ENCODE measurements around the gene ALKAL2. TPM values are rescaled to one million over a fixed set of nuclear protein-coding genes. Genes with fewer than 3 reads are reported as not detected.

The ALKAL2 gene
- total and polyA plus RNA-seq, 2 of the 13 experiments (the other 11 are each of a cell fraction or from before 2014, with no cell fraction given), result 0.22 to 1.7 TPM

DNA sequence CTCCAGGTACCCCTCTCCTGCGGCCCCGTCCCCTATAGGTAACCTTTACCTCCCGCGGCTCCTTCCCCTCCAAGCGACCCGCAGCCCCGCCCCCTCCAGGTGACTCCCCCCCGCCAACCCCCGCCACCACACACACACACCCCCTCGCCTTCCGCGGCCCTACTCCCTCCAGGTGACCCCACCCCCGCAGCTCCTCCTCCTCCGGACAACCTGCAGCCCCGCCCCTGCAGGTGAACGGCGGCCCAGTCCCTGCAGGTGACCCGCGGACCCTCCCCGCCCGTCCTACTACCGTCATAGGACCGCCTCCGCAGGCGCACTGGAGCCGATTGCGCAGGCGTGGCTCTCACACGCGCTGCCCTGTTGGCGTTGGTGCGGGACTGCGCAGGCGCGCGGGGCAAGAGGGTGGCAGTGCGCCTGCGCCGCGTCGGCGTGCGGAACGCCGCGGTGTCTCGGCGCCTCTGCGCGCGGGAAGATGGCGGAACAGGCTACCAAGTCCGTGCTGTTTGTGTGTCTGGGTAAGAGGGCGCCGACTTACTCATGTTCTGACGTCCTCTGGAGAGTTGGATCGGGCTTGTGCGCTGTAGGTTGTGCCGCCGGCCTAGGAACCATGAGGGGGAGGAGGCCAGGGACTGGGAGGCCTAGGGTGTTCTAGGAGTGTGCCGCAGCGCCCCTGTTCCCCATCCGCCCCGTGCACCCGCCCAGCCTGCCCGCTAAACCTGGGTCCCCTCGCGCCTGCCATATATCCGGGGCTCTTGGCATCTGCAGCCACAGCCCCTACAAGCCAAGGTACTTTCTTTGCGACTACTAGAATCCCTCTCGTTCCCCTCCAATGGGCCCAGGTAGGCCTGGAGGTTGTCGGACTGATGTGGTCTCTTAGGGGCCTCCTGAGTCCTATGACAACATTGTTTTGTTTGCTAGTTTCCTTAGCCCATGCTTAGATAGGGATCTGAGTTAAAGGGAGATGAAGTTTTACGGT, 23.1 kb downstream of the ALKAL2 start, which contains the start of gene ACP1 (continued):
- TF ChIP-seq, protein P1, sequence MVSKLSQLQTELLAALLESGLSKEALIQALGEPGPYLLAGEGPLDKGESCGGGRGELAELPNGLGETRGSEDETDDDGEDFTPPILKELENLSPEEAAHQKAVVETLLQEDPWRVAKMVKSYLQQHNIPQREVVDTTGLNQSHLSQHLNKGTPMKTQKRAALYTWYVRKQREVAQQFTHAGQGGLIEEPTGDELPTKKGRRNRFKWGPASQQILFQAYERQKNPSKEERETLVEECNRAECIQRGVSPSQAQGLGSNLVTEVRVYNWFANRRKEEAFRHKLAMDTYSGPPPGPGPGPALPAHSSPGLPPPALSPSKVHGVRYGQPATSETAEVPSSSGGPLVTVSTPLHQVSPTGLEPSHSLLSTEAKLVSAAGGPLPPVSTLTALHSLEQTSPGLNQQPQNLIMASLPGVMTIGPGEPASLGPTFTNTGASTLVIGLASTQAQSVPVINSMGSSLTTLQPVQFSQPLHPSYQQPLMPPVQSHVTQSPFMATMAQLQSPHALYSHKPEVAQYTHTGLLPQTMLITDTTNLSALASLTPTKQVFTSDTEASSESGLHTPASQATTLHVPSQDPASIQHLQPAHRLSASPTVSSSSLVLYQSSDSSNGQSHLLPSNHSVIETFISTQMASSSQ (IDR thresholded peaks at IDR 0.05; ENCODE audit: low read depth), result no peak
- TF ChIP-seq, protein P1 (CRISPR knock-in tag; IDR thresholded peaks at IDR 0.05; ENCODE audit: borderline replicate concordance), result peak; percentile 68; the same call in 1 of the 2 replicates
- TF ChIP-seq, protein P2, sequence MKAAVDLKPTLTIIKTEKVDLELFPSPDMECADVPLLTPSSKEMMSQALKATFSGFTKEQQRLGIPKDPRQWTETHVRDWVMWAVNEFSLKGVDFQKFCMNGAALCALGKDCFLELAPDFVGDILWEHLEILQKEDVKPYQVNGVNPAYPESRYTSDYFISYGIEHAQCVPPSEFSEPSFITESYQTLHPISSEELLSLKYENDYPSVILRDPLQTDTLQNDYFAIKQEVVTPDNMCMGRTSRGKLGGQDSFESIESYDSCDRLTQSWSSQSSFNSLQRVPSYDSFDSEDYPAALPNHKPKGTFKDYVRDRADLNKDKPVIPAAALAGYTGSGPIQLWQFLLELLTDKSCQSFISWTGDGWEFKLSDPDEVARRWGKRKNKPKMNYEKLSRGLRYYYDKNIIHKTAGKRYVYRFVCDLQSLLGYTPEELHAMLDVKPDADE (CRISPR knock-in tag; IDR thresholded peaks at IDR 0.05), result no peak
- TF ChIP-seq CEBPB (IDR thresholded peaks at IDR 0.05; ENCODE audit: borderline replicate concordance, low read depth, low read length) (peak; percentile 76; the same call in 1 of the 2 replicates), MEF2D (CRISPR knock-in tag; IDR thresholded peaks at IDR 0.05) (peak; percentile 62; the same call in 1 of the 2 replicates), KDM3A (CRISPR knock-in tag; IDR thresholded peaks at IDR 0.05; ENCODE audit: low read depth) (no peak; the same call in 1 of the 2 replicates), ZNF720 (CRISPR knock-in tag; IDR thresholded peaks at IDR 0.05) (no peak), NFIB (CRISPR knock-in tag; IDR thresholded peaks at IDR 0.05; ENCODE audit: borderline replicate concordance) (no peak), MIER3 (CRISPR knock-in tag; IDR thresholded peaks at IDR 0.05; ENCODE audit: borderline replicate concordance) (no peak), CCDC6 (CRISPR knock-in tag; IDR thresholded peaks at IDR 0.05) (no peak; the same call in 1 of the 2 replicates), PHF5A (CRISPR knock-in tag; IDR thresholded peaks at IDR 0.05; ENCODE audit: low read depth, unreplicated experiment) (no peak)
- TF ChIP-seq, protein P3, sequence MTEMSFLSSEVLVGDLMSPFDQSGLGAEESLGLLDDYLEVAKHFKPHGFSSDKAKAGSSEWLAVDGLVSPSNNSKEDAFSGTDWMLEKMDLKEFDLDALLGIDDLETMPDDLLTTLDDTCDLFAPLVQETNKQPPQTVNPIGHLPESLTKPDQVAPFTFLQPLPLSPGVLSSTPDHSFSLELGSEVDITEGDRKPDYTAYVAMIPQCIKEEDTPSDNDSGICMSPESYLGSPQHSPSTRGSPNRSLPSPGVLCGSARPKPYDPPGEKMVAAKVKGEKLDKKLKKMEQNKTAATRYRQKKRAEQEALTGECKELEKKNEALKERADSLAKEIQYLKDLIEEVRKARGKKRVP (CRISPR knock-in tag; IDR thresholded peaks at IDR 0.05), result peak in 1 of 2 experiments; percentile 52; a peak in 1 of 4 replicates
- TF ChIP-seq, protein P4, sequence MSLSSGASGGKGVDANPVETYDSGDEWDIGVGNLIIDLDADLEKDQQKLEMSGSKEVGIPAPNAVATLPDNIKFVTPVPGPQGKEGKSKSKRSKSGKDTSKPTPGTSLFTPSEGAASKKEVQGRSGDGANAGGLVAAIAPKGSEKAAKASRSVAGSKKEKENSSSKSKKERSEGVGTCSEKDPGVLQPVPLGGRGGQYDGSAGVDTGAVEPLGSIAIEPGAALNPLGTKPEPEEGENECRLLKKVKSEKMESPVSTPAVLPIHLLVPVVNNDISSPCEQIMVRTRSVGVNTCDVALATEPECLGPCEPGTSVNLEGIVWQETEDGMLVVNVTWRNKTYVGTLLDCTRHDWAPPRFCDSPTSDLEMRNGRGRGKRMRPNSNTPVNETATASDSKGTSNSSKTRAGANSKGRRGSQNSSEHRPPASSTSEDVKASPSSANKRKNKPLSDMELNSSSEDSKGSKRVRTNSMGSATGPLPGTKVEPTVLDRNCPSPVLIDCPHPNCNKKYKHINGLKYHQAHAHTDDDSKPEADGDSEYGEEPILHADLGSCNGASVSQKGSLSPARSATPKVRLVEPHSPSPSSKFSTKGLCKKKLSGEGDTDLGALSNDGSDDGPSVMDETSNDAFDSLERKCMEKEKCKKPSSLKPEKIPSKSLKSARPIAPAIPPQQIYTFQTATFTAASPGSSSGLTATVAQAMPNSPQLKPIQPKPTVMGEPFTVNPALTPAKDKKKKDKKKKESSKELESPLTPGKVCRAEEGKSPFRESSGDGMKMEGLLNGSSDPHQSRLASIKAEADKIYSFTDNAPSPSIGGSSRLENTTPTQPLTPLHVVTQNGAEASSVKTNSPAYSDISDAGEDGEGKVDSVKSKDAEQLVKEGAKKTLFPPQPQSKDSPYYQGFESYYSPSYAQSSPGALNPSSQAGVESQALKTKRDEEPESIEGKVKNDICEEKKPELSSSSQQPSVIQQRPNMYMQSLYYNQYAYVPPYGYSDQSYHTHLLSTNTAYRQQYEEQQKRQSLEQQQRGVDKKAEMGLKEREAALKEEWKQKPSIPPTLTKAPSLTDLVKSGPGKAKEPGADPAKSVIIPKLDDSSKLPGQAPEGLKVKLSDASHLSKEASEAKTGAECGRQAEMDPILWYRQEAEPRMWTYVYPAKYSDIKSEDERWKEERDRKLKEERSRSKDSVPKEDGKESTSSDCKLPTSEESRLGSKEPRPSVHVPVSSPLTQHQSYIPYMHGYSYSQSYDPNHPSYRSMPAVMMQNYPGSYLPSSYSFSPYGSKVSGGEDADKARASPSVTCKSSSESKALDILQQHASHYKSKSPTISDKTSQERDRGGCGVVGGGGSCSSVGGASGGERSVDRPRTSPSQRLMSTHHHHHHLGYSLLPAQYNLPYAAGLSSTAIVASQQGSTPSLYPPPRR (CRISPR knock-in tag; IDR thresholded peaks at IDR 0.05; ENCODE audit: borderline replicate concordance), result peak; percentile 43; the same call in 1 of the 2 replicates
- TF ChIP-seq, protein P5, sequence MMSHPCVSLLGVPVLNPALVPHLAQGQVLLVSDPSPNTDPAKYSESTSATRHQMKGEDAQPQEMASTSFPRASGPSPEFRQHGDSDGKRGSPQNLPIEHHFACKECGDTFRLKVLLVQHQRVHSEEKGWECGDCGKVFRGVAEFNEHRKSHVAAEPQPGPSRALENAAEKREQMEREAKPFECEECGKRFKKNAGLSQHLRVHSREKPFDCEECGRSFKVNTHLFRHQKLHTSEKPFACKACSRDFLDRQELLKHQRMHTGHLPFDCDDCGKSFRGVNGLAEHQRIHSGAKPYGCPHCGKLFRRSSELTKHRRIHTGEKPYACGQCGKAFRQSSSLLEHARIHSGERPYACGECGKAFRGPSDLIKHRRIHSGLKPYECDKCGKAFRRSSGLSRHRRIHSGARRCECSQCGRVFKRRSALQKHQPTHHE (CRISPR knock-in tag; IDR thresholded peaks at IDR 0.05; ENCODE audit: borderline replicate concordance), result peak; percentile 99; the same call in 1 of the 2 replicates

Measured in HepG2 (cell line).